ENCODE results near the gene SAE1. TPM values are rescaled to one million over a fixed set of nuclear protein-coding genes. Genes with fewer than 3 reads are reported as not detected.

SAE1 gene
- total and polyA plus RNA-seq, 2 of the 4 experiments (the other 2 are of a cell fraction) = 165 to 184 TPM

GRCh38 chr19:47190167-47190727, 59.6 kb downstream of the SAE1 start:
- POLR2A ChIA-PET (ENCODE audit: unreplicated experiment) = interaction anchor here (0.5 kb wide), 1 partner anchor 84 kb away, joined by 5 read pairs; no protein-coding TSS in a partner anchor
- peak overlapping the region; percentile 5; the same call in 1 of the 2 replicates for H4K5ac ChIP-seq (ENCODE audit: low read depth, low read length)
- CTCF ChIA-PET = interaction anchor here (0.5 to 1.1 kb wide), 3 partner anchors 20 to 54 kb away, joined by 3 to 4 read pairs (median 4); no protein-coding TSS in a partner anchor
- peak overlapping the region; percentile 19; the same call in 1 of the 2 replicates for H3K23ac ChIP-seq (ENCODE audit: low read depth, low read length)
- H3K79me1 ChIP-seq (ENCODE audit: low read depth in 1 of 2, low read length in 2 of 2) = peaks cover 23 to 85% of the 10 kb centered on the region in 2 experiments
- no peak overlapping the region for H2BK20ac ChIP-seq (ENCODE audit: low read depth, low read length)
- WGBS, 2 experiments (ENCODE audit: extremely low coverage in 2 of 2, insufficient read length in 1 of 2) = 0% methylated on average over 1 of the region's 12 CpGs; no CpG with 5 or more reads in 1 of the 2 experiments
- H3K27ac ChIP-seq (ENCODE audit: insufficient read depth, low read length) = no peak overlapping the region
- no peak overlapping the region for H3K56ac ChIP-seq (ENCODE audit: extremely low read depth, insufficient read depth, low read length)
- H3K9me3 ChIP-seq (ENCODE audit: control insufficient read depth, insufficient read depth, low read length) = no peaks in the 10 kb centered on the region
- H3K4me3 ChIP-seq (ENCODE audit: insufficient read depth, low read depth, low read length) = no peak overlapping the region
- peak overlapping the region; percentile 12; the same call in 1 of the 2 replicates for H3K4ac ChIP-seq (ENCODE audit: low read depth, low read length)
- H4K91ac ChIP-seq (ENCODE audit: insufficient read depth, low read depth, low read length) = no peak overlapping the region
- no peaks in the 10 kb centered on the region for H3K27me3 ChIP-seq (ENCODE audit: control insufficient read depth, insufficient read depth, low read length)
- intact Hi-C loops (cut with micrococcal nuclease) = no loop called here
- H3K4me1 ChIP-seq (ENCODE audit: control insufficient read depth, insufficient read depth, low read length) = peaks cover 11% of the 10 kb centered on the region
- H3K18ac ChIP-seq (ENCODE audit: low read depth, low read length) = no peak overlapping the region
- 0 out of 2 replicates have a peak overlapping the region, but pooled peaks have one; percentile 33 for H3K14ac ChIP-seq (replicated peaks; ENCODE audit: low read depth, low read length)
- no peak overlapping the region; the same call in 1 of the 2 replicates for H3K9ac ChIP-seq (ENCODE audit: low read depth, low read length)
- H2BK15ac ChIP-seq (ENCODE audit: low read depth, low read length) = no peak overlapping the region
- no peak overlapping the region for H4K8ac ChIP-seq (ENCODE audit: low read depth in 2 of 2, low read length in 2 of 2)
- ATAC-seq (ENCODE audit: low read depth) (peak; percentile 82), DNase-seq (peak; percentile 71)
- H3K9me1 ChIP-seq (ENCODE audit: insufficient read depth, low read length) = peaks cover 11% of the 10 kb centered on the region
- no peak overlapping the region for H2BK5ac ChIP-seq (ENCODE audit: low read depth, low read length, poor library complexity, severe bottlenecking)
- in situ Hi-C loops (cut with MboI; ENCODE audit: low sequenced_read_pairs) = no loop called here
- H4K20me1 ChIP-seq (ENCODE audit: insufficient read depth, low read length) = peaks cover 38% of the 10 kb centered on the region
- no TSS peak for BruUV-seq (replicated peaks)
- H2BK120ac ChIP-seq (ENCODE audit: low read depth, low read length) = no peak overlapping the region
- peaks cover 6% of the 10 kb centered on the region; the same call in 1 of the 2 replicates for H3K36me3 ChIP-seq (ENCODE audit: control insufficient read depth, insufficient read depth, low read length)
- H2AK9ac ChIP-seq (replicated peaks; ENCODE audit: low read depth, low read length, poor library complexity) = peak overlapping the region; percentile 1
- peak overlapping the region; percentile 3 for H2AFZ ChIP-seq (replicated peaks; ENCODE audit: low read length, poor library complexity)
- dilution Hi-C loops (cut with HindIII; ENCODE audit: low sequenced_read_pairs, unreplicated experiment) = no loop called here
- H3K4me2 ChIP-seq (ENCODE audit: low read depth, low read length) = peak overlapping the region; percentile 52
- no peak overlapping the region for H2AK5ac ChIP-seq (ENCODE audit: low read depth, low read length)
- TF ChIP-seq RAD21 (IDR thresholded peaks at IDR 0.05; ENCODE audit: low read length) = no peak
- peak; percentile 77 for TF ChIP-seq NFE2L2 (IDR thresholded peaks at IDR 0.05; ENCODE audit: low read depth, low read length)
- TF ChIP-seq MXI1 (IDR thresholded peaks at IDR 0.05; ENCODE audit: borderline replicate concordance, low read depth, low read length) = no peak
- TF ChIP-seq CHD1 (IDR thresholded peaks at IDR 0.05; ENCODE audit: low read depth, low read length) = no peak
- TF ChIP-seq MAFK (IDR thresholded peaks at IDR 0.05; ENCODE audit: low read depth, low read length) = peak; percentile 65
- no peak for TF ChIP-seq RCOR1 (IDR thresholded peaks at IDR 0.05; ENCODE audit: insufficient replicate concordance, low read length)
- no peak for TF ChIP-seq CTCF (conservative IDR thresholded peaks at IDR 0.05; ENCODE audit: low read depth, low read length)
- no peak for TF ChIP-seq SMC3 (IDR thresholded peaks at IDR 0.05; ENCODE audit: low read depth, low read length)
- TF ChIP-seq POLR2A (IDR thresholded peaks at IDR 0.05; ENCODE audit: low read depth, low read length) = no peak
- TF ChIP-seq RFX5 (IDR thresholded peaks at IDR 0.05; ENCODE audit: low read depth, low read length) = no peak
- TF ChIP-seq FOS (IDR thresholded peaks at IDR 0.05; ENCODE audit: low read depth, low read length) = peak; percentile 41; the same call in 1 of the 2 replicates
- no peak for TF ChIP-seq BHLHE40 (IDR thresholded peaks at IDR 0.05; ENCODE audit: low read depth, low read length)
- no peak for TF ChIP-seq MAZ (IDR thresholded peaks at IDR 0.05; ENCODE audit: borderline replicate concordance, low read depth, low read length)
- TF ChIP-seq CEBPB (IDR thresholded peaks at IDR 0.05; ENCODE audit: low read depth, low read length) = no peak
- TF ChIP-seq ELK1 (IDR thresholded peaks at IDR 0.05; ENCODE audit: borderline replicate concordance, low read depth, low read length) = no peak

Data from IMR-90 (cell line).